B cell (primary cell): ENCODE data around the gene ICOSLG. TPM values are rescaled to one million over a fixed set of nuclear protein-coding genes. Genes with fewer than 3 reads are reported as not detected.
"Not testable (repeated sequence)": the region's sequence is repeated elsewhere in the genome, so short reads cannot be mapped to it uniquely, and the experiment has no call there.

Source experiments
- ATAC-seq: fragments of 200-7000 bp; cut with Tn5 transposase; one replicate; pipeline ENCODE4 v1.10.0; 2021; ENCODE audit warnings: low read depth, mild to moderate bottlenecking, moderate number of reproducible peaks, moderate library complexity
- CTCF ChIA-PET: fragments of 350-600 bp; sonication (Branson Sonifier 250); formaldehyde crosslinking; loops from one replicate; lab custom pipeline; 2021; ENCODE audit warnings: antibody characterized with exemption, inconsistent platforms; lab: Charles Lee
- POLR2A ChIA-PET: fragments of 350-600 bp; sonication (Branson Sonifier 250); formaldehyde crosslinking; loops from one replicate; lab custom pipeline; 2021; ENCODE audit warnings: antibody characterized with exemption; lab: Charles Lee
- DNase-seq: peaks from one replicate; pipeline ENCODE4 v3.0.0; 2013
- H2AFZ ChIP-seq: 2 replicates; pipeline ENCODE4 v1.6.1; 2012; ENCODE audit warnings: mild to moderate bottlenecking, low read depth, low read length; ENCODE audit not compliant: insufficient read depth, poor library complexity, severe bottlenecking
- H3K27ac ChIP-seq, 2 donors: 1 replicate in 1 of 2; 2 replicates in 1 of 2; pipeline ENCODE4 v1.5.1; 2012 to 2013; ENCODE audit warnings: low read length in 2 of 2, mild to moderate bottlenecking in 2 of 2, moderate library complexity in 1 of 2
- H3K27me3 ChIP-seq, 4 experiments: fragments of 200-600 bp in 1 of 4; sonication (generic) in 1 of 4; replicated peaks in 1 of 4; 1 replicate in 2 of 4; 2 replicates in 2 of 4; pipeline versions ENCODE4 v1.6.1 to v1.7.0; 2013 to 2016; ENCODE audit warnings: low read length in 3 of 4, mild to moderate bottlenecking in 2 of 4, mixed read lengths in 1 of 4, moderate library complexity in 1 of 4; ENCODE audit not compliant: insufficient read depth in 4 of 4, control insufficient read depth in 3 of 4; ENCODE audit errors: control extremely low read depth in 1 of 4
- H3K36me3 ChIP-seq, 2 experiments: replicated peaks in 1 of 2; 1 replicate in 1 of 2; 2 replicates in 1 of 2; pipeline versions ENCODE4 v1.6.1 to v1.7.1; 2013; ENCODE audit warnings: low read length in 1 of 2; ENCODE audit not compliant: insufficient read depth in 2 of 2, control insufficient read depth in 1 of 2; ENCODE audit errors: control extremely low read depth in 1 of 2, extremely low read depth in 1 of 2
- H3K4me1 ChIP-seq, 2 donors: fragments of 200-600 bp in 1 of 2; sonication (generic) in 1 of 2; 1 replicate in 1 of 2; 2 replicates in 1 of 2; pipeline versions ENCODE4 v1.5.1 to v1.6.1; 2013 to 2017; ENCODE audit warnings: low read length in 2 of 2; ENCODE audit not compliant: control insufficient read depth in 2 of 2, insufficient read depth in 2 of 2
- H3K4me2 ChIP-seq: replicated peaks from 2 replicates; pipeline ENCODE3; 2012; ENCODE audit warnings: mild to moderate bottlenecking, low read depth, low read length; ENCODE audit not compliant: poor library complexity, severe bottlenecking
- H3K4me3 ChIP-seq, 5 experiments: fragments of 200-600 bp in 1 of 5; sonication (generic) in 1 of 5; 1 replicate in 3 of 5; 2 replicates in 2 of 5; pipeline versions ENCODE4 v1.5.1 to v1.7.0; 2011 to 2016; ENCODE audit warnings: low read length in 4 of 5, mild to moderate bottlenecking in 4 of 5, low read depth in 2 of 5, control low read depth in 1 of 5, moderate library complexity in 1 of 5; ENCODE audit not compliant: insufficient read depth in 1 of 5; ENCODE audit errors: control extremely low read depth in 1 of 5, extremely low read depth in 1 of 5
- H3K79me2 ChIP-seq: fragments of 200-600 bp; sonication (generic); one replicate; pipeline ENCODE4 v1.6.0; 2016; ENCODE audit warnings: low read length; ENCODE audit not compliant: control insufficient read depth, insufficient read depth
- H3K9ac ChIP-seq: fragments of 200-600 bp; sonication (generic); 2 replicates; pipeline ENCODE4 v1.6.1; 2017; ENCODE audit warnings: mild to moderate bottlenecking, low read length, moderate library complexity
- H3K9me3 ChIP-seq, 3 donors: one replicate each; pipeline versions ENCODE4 v1.6.1 to v1.7.1; 2013; ENCODE audit warnings: low read length in 2 of 3; ENCODE audit not compliant: control insufficient read depth in 2 of 3, insufficient read depth in 1 of 3; ENCODE audit errors: control extremely low read depth in 1 of 3
- H4K20me1 ChIP-seq: 2 replicates; pipeline ENCODE4 v1.6.0; 2012; ENCODE audit warnings: mild to moderate bottlenecking, low read length; ENCODE audit not compliant: insufficient read depth, control insufficient read depth, poor library complexity, severe bottlenecking
- H3K27ac Mint-ChIP-seq: one replicate; pipeline ENCODE4 v1.8.0; 2021; ENCODE audit warnings: mixed read lengths
- H3K27me3 Mint-ChIP-seq: one replicate; pipeline ENCODE4 v1.8.0; 2021; ENCODE audit warnings: mixed read lengths
- H3K4me1 Mint-ChIP-seq: one replicate; pipeline ENCODE4 v1.8.0; 2021; ENCODE audit warnings: mixed read lengths
- H3K4me3 Mint-ChIP-seq: one replicate; pipeline ENCODE4 v1.8.0; 2021; ENCODE audit warnings: mixed read lengths
- H3K9me3 Mint-ChIP-seq: one replicate; pipeline ENCODE4 v1.8.0; 2022; ENCODE audit warnings: mixed read lengths; ENCODE audit not compliant: insufficient read depth
- EZH2 ChIP-seq: IDR thresholded peaks from 2 replicates; pipeline ENCODE4 v1.6.1; 2012; ENCODE audit warnings: borderline replicate concordance, low read depth, mild to moderate bottlenecking, moderate library complexity, low read length; ENCODE audit not compliant: insufficient read depth, poor library complexity, severe bottlenecking
- WGBS: methylation state at CpG from one replicate; pipeline ENCODE4 v1.1.5; 2013; ENCODE audit warnings: missing lambda C conversion rate; ENCODE audit not compliant: insufficient coverage; 5-methylcytosine and 5-hydroxymethylcytosine counted together
- intact Hi-C: fragments of 100-400 bp; cut with micrococcal nuclease; formaldehyde crosslinking; loops from one replicate; pipeline ENCODE4 v1.10.0; 2022
- polyA plus RNA-seq: library from polyadenylated mRNA; depleted of rRNA; stranded (reverse); fragments of >200 nt; gene quantifications from 2 replicates; pipeline ENCODE4 v1.2.3, GENCODE V29; 2012
- total RNA-seq, 2 donors: library from RNA; stranded (reverse); fragments of 120-200 nt in 1 of 2; gene quantifications; 1 replicate in 1 of 2; 2 replicates in 1 of 2; pipeline versions ENCODE4 v1.2.3 to v1.2.4, GENCODE V29; 2013 to 2022
- TF ChIP-seq, protein P1 (sequence below): fragments of 200-600 bp; IDR thresholded peaks from one replicate; pipeline ENCODE4 v1.8.0; 2022; ENCODE audit warnings: antibody characterized with exemption, mild to moderate bottlenecking

Gene ICOSLG
- total and polyA plus RNA-seq, 2 donors (not counting 1 experiment from before 2014, with no cell fraction given), result 40.2 to 124 TPM

DNA sequence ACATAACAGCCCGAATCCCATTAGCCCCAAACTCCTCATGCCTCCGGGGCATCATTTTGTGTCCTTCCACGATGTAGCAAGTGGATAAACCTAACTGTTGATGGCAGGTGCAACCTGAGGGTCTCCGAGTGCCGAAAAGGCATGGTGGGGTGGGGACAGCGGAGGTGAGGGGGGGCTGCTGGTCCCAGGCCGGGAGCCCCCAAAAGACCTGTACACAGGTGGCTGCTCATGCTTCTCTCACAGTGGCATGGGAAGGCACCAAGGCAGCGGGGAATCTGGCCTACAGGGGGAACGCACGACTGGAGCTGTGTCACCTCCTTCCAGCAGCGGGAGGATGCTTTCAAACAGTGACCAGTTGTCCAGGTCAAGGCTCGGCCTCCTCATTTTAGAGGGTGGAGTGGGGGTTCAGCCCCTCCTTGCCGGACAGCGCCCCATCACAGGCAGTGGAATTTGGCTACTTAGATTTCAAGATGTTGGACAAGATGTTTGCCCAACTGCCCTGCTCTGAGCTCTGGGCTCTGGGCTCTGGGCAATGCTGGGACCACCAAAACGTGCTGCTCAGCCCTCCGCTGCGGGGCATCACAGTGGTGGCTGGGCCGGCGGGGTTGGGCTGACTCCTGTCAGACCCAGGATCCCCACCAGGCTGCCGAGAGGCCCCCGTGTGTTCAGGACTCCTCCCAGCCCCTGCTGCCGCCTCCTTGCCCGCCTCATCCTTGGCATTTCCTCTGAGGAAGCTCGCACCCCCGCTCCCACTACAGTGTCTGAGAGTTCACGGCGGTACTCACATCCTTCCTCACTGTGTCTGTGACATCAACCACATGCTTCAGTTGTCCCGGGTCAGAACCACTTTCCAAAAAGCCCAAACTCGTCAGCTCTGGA is 13.3 kb upstream of the ICOSLG start:
- H3K4me3 Mint-ChIP-seq, result no peak overlapping the region
- intact Hi-C loops, result no loop called here
- H3K4me1 Mint-ChIP-seq, result peaks cover 3% of the 10 kb centered on the region
- no peaks in the 10 kb centered on the region for H3K9me3 Mint-ChIP-seq
- H3K4me2 ChIP-seq, result no peak overlapping the region
- peaks cover 0 to 6% of the 10 kb centered on the region in 2 donors for H3K4me1 ChIP-seq
- H4K20me1 ChIP-seq, result no peaks in the 10 kb centered on the region
- no peaks in the 10 kb centered on the region for H3K9me3 ChIP-seq
- H3K27ac ChIP-seq, result no peak overlapping the region
- no peak overlapping the region for H3K9ac ChIP-seq
- H3K27me3 Mint-ChIP-seq, result peaks cover 2% of the 10 kb centered on the region
- TF ChIP-seq, protein P1, sequence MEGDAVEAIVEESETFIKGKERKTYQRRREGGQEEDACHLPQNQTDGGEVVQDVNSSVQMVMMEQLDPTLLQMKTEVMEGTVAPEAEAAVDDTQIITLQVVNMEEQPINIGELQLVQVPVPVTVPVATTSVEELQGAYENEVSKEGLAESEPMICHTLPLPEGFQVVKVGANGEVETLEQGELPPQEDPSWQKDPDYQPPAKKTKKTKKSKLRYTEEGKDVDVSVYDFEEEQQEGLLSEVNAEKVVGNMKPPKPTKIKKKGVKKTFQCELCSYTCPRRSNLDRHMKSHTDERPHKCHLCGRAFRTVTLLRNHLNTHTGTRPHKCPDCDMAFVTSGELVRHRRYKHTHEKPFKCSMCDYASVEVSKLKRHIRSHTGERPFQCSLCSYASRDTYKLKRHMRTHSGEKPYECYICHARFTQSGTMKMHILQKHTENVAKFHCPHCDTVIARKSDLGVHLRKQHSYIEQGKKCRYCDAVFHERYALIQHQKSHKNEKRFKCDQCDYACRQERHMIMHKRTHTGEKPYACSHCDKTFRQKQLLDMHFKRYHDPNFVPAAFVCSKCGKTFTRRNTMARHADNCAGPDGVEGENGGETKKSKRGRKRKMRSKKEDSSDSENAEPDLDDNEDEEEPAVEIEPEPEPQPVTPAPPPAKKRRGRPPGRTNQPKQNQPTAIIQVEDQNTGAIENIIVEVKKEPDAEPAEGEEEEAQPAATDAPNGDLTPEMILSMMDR, result no peak
- no peak for TF ChIP-seq EZH2
- no peak overlapping the region for H3K4me3 ChIP-seq
- 52% methylated on average over 27 of the region's 29 CpGs for WGBS
- CTCF ChIA-PET, result no interaction called here
- no peak overlapping the region for H3K27ac Mint-ChIP-seq
- DNase-seq, result no peak
- no peak for ATAC-seq
- H3K79me2 ChIP-seq, result no peaks in the 10 kb centered on the region
- POLR2A ChIA-PET, result interaction anchor here (0.7 kb wide), 1 partner anchor 21 kb away, joined by 3 read pairs; no protein-coding TSS in a partner anchor
- no peak overlapping the region for H2AFZ ChIP-seq
- H3K36me3 ChIP-seq, result no peaks in the 10 kb centered on the region
- H3K27me3 ChIP-seq, result peaks cover 0 to 7% (median 0%) of the 10 kb centered on the region in 4 experiments

DNA sequence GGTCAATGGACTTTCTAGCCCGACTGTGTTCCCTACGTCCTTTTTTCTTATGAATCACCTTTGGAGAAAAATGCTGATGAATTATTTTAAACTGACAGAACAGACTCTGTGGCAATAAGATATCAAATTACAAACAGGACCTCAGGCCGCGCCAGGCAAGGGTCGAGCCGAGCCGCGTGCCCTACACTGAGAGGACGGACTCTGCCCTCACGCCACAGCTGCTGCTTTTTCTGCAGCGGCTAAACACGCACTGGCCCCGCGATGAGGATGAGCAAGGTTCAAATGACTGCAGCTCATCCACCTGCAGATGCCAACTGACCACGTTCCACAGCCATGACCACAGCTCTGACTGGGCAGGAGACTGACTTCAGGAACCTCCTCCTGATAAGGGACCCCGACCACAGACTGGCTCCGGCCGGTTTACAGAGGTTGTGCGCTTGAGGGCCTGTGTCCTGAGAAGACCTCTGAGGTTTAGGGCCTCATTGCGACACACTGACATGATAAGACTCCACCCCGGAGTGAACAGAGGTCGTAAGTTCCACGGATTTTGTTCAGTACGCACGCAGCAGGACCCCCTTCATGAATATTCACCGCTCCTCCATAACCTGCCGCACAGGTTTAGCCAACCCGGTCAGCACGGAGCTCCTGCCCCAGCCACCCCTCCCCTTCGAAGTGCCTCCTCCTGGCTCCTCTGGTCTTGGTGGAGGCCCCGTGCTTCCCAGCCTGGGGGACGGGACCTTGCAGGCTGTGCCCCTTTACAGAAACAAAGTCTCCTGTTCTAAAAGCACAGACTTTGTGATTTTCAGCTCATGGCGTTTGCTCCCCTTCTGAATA is 8.7 kb upstream of the ICOSLG start:
- CTCF ChIA-PET, H3K27ac Mint-ChIP-seq, H3K4me1 Mint-ChIP-seq, DNase-seq, H3K27me3 Mint-ChIP-seq, H3K27me3 ChIP-seq, H3K4me1 ChIP-seq, H3K9me3 Mint-ChIP-seq, H3K9ac ChIP-seq, H3K36me3 ChIP-seq, H3K4me2 ChIP-seq, H3K4me3 ChIP-seq, H3K27ac ChIP-seq, intact Hi-C loops, H2AFZ ChIP-seq, H3K4me3 Mint-ChIP-seq, ATAC-seq, POLR2A ChIA-PET, H3K9me3 ChIP-seq, H4K20me1 ChIP-seq, H3K79me2 ChIP-seq: not testable (repeated sequence)
- WGBS, result no CpG with 5 or more reads among the region's 33 CpGs

DNA sequence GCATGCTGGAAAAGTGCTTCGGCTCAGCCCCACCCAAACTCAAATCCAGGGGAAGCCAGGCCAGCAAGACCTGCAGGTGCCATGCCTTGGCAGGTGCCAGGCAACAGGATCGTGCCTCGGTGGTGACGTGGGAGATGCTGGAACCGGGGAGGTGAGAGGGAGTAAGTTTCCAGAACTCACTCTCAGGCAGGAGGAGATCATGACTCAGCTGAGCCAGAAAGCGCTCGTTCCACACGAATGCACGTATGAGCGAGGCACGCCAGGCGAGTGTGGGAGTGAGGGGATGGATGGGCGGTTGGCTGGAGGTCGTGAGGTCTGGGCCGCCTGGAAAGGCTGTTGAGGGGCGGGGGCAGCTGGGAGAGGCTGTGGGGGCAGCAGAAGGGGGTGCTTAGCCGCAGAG is 7.2 kb upstream of the ICOSLG start:
- H3K27me3 Mint-ChIP-seq, H3K4me3 Mint-ChIP-seq, H3K36me3 ChIP-seq, H3K9ac ChIP-seq, H3K4me2 ChIP-seq, H3K9me3 Mint-ChIP-seq, H3K4me1 Mint-ChIP-seq, H3K27ac Mint-ChIP-seq, CTCF ChIA-PET, H4K20me1 ChIP-seq, H3K4me1 ChIP-seq, H2AFZ ChIP-seq, H3K27ac ChIP-seq, H3K9me3 ChIP-seq, intact Hi-C loops, POLR2A ChIA-PET, H3K27me3 ChIP-seq, H3K79me2 ChIP-seq, H3K4me3 ChIP-seq, DNase-seq, ATAC-seq: not testable (repeated sequence)
- no CpG with 5 or more reads among the region's 17 CpGs for WGBS
